K562 (cell line): ENCODE measurements around the gene ZNF22. TPM values are rescaled to one million over a fixed set of nuclear protein-coding genes. Genes with fewer than 3 reads are reported as not detected.

Experiments used
- CXXC5 ChIP-seq: fragments of 250-450 bp; sonication (Bioruptor Pico); IDR thresholded peaks from 2 replicates; pipeline ENCODE4 v1.8.0; 2022; ENCODE audit warnings: inconsistent platforms, mild to moderate bottlenecking, moderate library complexity
- ELF4 ChIP-seq: fragments of 450-650 bp; formaldehyde crosslinking; IDR thresholded peaks from 2 replicates; pipeline ENCODE4 v1.4.0; 2022; ENCODE audit warnings: missing genetic modification characterization
- ETV5 ChIP-seq: sonication (generic); formaldehyde crosslinking; IDR thresholded peaks from 2 replicates; pipeline ENCODE4 v1.4.0; 2020; ENCODE audit warnings: low read depth, mild to moderate bottlenecking, missing genetic modification reagents
- MCM2 ChIP-seq: fragments of 450-650 bp; IDR thresholded peaks from 2 replicates; pipeline ENCODE4 v1.6.1; 2017; ENCODE audit warnings: low read depth, mild to moderate bottlenecking
- NCOA6 ChIP-seq: fragments of 450-650 bp; IDR thresholded peaks from 2 replicates; pipeline ENCODE4 v1.6.1; 2017; ENCODE audit warnings: mild to moderate bottlenecking
- SAP30 ChIP-seq: fragments of 200-600 bp; sonication (generic); IDR thresholded peaks from 2 replicates; pipeline ENCODE4 v1.6.1; 2012; ENCODE audit warnings: borderline replicate concordance, low read depth, mild to moderate bottlenecking, moderate library complexity, low read length, control low read depth, inconsistent platforms; ENCODE audit not compliant: insufficient read depth, poor library complexity, severe bottlenecking
- SMARCA5 ChIP-seq: fragments of 450-650 bp; IDR thresholded peaks from 2 replicates; pipeline ENCODE4 v1.6.1; 2016
- U2AF1 ChIP-seq: fragments of 200-400 bp; formaldehyde crosslinking; optimal IDR thresholded peaks from 2 replicates; pipeline ENCODE3; 2017; ENCODE audit warnings: mild to moderate bottlenecking, low read depth, low read length, moderate library complexity
- ZNF174 ChIP-seq: fragments of 250-450 bp; sonication (Bioruptor Pico); IDR thresholded peaks from 2 replicates; pipeline ENCODE4 v1.4.0; 2020; ENCODE audit warnings: mild to moderate bottlenecking
- polyA plus RNA-seq, 8 experiments: library from polyadenylated mRNA; depleted of rRNA in 4 of 8; stranded (reverse) in 5 of 8; unstranded in 3 of 8; fragments of >200 nt; fragmentation: Nextera tagmentation in 2 of 8; fragmentation: Illumina TruSeq in 1 of 8; extraction: Ambion mirVana in 2 of 8; extraction: Trizol in 1 of 8; gene quantifications; 2 replicates each; pipeline versions ENCODE4 v1.2.1 to v1.2.3, GENCODE V29; 2011 to 2014; ENCODE audit warnings: inconsistent platforms in 1 of 8, missing spikeins in 1 of 8
- total RNA-seq, 7 experiments: library from RNA; depleted of rRNA in 6 of 7; stranded (reverse); fragments of >200 nt in 6 of 7; fragmentation: Illumina TruSeq in 2 of 7; extraction: Trizol in 2 of 7; gene quantifications; 2 replicates each; pipeline versions ENCODE4 v1.2.1 to v1.2.3, GENCODE V29; 2011 to 2021; ENCODE audit warnings: low replicate concordance in 1 of 7
- TF ChIP-seq, protein P1 (sequence below): fragments of 450-650 bp; formaldehyde crosslinking; IDR thresholded peaks from 2 replicates; pipeline ENCODE4 v1.4.0; 2020; ENCODE audit warnings: mild to moderate bottlenecking, moderate library complexity
- TF ChIP-seq, protein P2 (sequence below): fragments of 250-450 bp; sonication (Bioruptor Pico); IDR thresholded peaks from 2 replicates; pipeline ENCODE4 v1.5.0; 2021; ENCODE audit warnings: mild to moderate bottlenecking, moderate library complexity
- TF ChIP-seq, protein P3 (sequence below): fragments of 250-450 bp; sonication (Bioruptor Pico); IDR thresholded peaks from 2 replicates; pipeline ENCODE4 v1.4.0; 2020
- TF ChIP-seq, protein P4 (sequence below), 3 experiments: fragments of 200-800 bp in 1 of 3; sonication (Bioruptor generic) in 1 of 3; sonication (generic) in 1 of 3; formaldehyde crosslinking in 1 of 3; IDR thresholded peaks; 2 replicates each; pipeline versions ENCODE4 v1.6.1 to v1.8.0; 2016 to 2022; ENCODE audit warnings: mild to moderate bottlenecking in 2 of 3, missing compliant biosample characterization in 2 of 3, missing genetic modification characterization in 2 of 3, missing genetic modification reagents in 1 of 3

Gene ZNF22
- total and polyA plus RNA-seq, 9 of the 15 experiments (the other 6 are each of a cell fraction or from before 2014, with no cell fraction given), result 36.2 to 98.7 (median 51.2) TPM

DNA sequence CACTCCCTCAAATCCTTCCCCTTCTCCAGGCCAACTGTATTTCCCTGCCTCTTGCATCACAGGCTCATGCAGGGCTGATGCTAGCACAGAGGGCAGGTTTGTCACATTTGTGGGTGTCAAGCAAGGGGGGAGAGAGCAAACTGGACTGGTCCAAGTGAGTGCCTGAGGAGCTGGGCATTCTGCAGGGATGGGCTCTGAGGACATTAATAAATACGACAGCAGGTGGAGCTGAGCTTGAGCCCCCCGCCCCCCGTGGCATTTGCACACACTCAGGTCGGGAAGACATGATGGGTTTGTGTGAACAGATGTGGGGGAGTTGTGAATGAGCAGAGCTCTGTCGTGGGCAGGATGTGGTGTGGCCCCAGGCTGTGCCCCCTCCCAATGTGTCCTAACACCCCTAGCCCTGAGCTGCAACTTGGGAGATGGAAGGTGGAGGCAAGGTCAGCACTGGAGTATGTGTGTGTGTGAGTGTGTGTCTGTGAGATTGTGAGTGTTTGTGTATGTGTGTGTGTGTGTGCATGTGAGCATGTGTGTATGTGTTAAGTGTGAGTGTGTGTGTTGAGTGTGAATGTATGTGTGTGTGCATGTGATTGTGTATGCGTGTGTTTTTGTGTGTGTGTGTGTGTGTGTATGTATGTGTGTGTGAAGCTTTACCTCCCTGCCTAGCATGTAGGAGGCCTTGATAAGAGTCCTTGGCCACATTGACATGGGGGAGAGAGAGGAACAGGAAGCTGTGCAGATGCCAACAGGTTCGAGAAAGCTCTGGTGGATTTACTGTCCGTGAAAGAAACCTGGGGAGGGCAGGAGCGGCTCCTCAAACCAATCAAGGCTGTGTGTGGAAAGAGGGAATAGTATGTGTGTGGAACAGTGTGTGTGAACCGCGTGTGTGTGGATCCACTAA lies 32.0 kb upstream of the ZNF22 start (continued):
- TF ChIP-seq ELF4 (peak; percentile 57; the same call in 1 of the 2 replicates), ETV5 (CRISPR knock-in tag) (no peak), NCOA6 (no peak), SMARCA5 (peak; percentile 71), ZNF174 (CRISPR knock-in tag) (no peak), MCM2 (no peak), SAP30 (no peak), U2AF1 (no peak), CXXC5 (CRISPR knock-in tag) (no peak)
- TF ChIP-seq, protein P1, sequence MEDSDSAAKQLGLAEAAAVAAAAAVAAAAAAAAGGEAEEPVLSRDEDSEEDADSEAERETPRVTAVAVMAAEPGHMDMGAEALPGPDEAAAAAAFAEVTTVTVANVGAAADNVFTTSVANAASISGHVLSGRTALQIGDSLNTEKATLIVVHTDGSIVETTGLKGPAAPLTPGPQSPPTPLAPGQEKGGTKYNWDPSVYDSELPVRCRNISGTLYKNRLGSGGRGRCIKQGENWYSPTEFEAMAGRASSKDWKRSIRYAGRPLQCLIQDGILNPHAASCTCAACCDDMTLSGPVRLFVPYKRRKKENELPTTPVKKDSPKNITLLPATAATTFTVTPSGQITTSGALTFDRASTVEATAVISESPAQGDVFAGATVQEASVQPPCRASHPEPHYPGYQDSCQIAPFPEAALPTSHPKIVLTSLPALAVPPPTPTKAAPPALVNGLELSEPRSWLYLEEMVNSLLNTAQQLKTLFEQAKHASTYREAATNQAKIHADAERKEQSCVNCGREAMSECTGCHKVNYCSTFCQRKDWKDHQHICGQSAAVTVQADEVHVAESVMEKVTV (CRISPR knock-in tag), result no peak
- TF ChIP-seq, protein P2, sequence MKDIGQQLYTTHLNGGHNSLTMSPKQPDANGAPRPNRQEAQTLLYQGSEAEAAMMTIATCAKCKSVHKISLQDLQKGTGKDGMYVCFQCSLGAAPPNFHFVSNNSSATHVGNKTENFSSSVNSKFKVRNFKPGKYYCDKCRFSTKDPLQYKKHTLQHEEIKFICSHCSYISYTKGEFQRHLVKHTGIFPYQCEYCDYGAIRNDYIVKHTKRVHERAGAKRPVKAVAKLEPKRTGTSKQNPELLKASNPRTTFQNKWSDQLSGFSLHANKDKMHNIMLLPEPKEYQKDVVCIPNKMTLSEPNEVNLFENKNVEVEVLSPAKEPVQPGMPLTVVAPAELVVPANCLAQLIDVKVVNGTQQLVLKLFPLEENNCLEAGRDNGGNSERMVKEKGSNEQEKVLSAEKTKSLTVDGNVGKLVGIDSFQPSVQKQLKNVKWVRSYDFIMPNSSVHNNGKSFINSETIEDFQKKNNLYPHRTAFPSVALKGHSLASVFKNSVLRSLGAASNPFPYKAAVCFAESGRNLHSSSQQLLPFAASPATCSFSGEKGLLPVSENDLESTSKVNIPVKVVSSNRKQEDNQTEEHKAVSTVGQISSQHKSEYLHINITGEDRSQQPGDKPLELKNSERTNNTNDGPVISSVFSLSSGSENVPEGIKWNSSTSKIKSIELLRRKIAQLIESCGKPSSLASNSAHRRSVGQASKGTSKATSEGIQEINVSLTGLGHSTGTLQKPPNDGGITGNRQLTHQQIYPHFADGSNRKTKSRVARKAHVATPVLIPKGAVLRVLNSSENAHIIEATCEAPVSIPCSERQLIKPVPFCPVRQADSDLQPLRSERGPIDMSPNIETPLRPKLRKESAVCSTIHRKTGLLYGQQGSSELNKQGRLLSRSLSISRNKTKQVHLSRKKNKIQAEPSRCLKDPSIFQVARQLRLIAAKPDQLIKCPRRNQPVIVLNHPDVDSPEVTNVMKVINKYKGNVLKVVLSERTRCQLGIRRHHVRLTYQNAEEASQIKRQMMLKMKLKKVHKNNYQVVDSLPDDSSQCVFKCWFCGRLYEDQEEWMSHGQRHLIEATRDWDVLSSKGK, result no peak
- TF ChIP-seq, protein P3, sequence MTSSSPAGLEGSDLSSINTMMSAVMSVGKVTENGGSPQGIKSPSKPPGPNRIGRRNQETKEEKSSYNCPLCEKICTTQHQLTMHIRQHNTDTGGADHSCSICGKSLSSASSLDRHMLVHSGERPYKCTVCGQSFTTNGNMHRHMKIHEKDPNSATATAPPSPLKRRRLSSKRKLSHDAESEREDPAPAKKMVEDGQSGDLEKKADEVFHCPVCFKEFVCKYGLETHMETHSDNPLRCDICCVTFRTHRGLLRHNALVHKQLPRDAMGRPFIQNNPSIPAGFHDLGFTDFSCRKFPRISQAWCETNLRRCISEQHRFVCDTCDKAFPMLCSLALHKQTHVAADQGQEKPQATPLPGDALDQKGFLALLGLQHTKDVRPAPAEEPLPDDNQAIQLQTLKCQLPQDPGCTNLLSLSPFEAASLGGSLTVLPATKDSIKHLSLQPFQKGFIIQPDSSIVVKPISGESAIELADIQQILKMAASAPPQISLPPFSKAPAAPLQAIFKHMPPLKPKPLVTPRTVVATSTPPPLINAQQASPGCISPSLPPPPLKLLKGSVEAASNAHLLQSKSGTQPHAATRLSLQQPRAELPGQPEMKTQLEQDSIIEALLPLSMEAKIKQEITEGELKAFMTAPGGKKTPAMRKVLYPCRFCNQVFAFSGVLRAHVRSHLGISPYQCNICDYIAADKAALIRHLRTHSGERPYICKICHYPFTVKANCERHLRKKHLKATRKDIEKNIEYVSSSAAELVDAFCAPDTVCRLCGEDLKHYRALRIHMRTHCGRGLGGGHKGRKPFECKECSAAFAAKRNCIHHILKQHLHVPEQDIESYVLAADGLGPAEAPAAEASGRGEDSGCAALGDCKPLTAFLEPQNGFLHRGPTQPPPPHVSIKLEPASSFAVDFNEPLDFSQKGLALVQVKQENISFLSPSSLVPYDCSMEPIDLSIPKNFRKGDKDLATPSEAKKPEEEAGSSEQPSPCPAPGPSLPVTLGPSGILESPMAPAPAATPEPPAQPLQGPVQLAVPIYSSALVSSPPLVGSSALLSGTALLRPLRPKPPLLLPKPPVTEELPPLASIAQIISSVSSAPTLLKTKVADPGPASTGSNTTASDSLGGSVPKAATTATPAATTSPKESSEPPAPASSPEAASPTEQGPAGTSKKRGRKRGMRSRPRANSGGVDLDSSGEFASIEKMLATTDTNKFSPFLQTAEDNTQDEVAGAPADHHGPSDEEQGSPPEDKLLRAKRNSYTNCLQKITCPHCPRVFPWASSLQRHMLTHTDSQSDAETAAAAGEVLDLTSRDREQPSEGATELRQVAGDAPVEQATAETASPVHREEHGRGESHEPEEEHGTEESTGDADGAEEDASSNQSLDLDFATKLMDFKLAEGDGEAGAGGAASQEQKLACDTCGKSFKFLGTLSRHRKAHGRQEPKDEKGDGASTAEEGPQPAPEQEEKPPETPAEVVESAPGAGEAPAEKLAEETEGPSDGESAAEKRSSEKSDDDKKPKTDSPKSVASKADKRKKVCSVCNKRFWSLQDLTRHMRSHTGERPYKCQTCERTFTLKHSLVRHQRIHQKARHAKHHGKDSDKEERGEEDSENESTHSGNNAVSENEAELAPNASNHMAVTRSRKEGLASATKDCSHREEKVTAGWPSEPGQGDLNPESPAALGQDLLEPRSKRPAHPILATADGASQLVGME, result no peak
- TF ChIP-seq, protein P4, sequence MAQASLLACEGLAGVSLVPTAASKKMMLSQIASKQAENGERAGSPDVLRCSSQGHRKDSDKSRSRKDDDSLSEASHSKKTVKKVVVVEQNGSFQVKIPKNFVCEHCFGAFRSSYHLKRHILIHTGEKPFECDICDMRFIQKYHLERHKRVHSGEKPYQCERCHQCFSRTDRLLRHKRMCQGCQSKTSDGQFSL (CRISPR knock-in tag; IDR thresholded peaks at IDR 0.05), result 0 out of 2 replicates have a peak, but pooled peaks have one; percentile 23
- TF ChIP-seq, protein P4 (tag; IDR thresholded peaks at IDR 0.05), result no peak
